Neural progenitor cell (in vitro differentiated cells): Measurements from ENCODE around the gene UGT2B28.
"Not testable (repeated sequence)": the region's sequence is repeated elsewhere in the genome, so short reads cannot be mapped to it uniquely, and the experiment has no call there.

Source experiments
- CTCF ChIP-seq: fragments of 200-600 bp; sonication (generic); IDR thresholded peaks from 2 replicates; pipeline ENCODE4 v1.5.1; 2017; ENCODE audit warnings: antibody characterized with exemption, mild to moderate bottlenecking
- EZH2 ChIP-seq: fragments of 200-600 bp; sonication (generic); IDR thresholded peaks from 2 replicates; pipeline ENCODE4 v1.6.1; 2017; ENCODE audit warnings: antibody characterized with exemption, mild to moderate bottlenecking, moderate library complexity
- EZH2phosphoT487 ChIP-seq: fragments of 200-600 bp; sonication (generic); IDR thresholded peaks from 2 replicates; pipeline ENCODE4 v1.6.1; 2017; ENCODE audit warnings: antibody characterized with exemption

- TF ChIP-seq CTCF = peak; percentile 77
- not testable (repeated sequence) for TF ChIP-seq EZH2, EZH2phosphoT487
These were observed 37.5 kb downstream of the UGT2B28 start for GRCh38 chr4:69317669-69318298.
